ENCODE data around the gene DTX1. TPM values are rescaled to one million over a fixed set of nuclear protein-coding genes. Genes with fewer than 3 reads are reported as not detected.

The DTX1 gene
- total and polyA plus RNA-seq, 2 donors (not counting 1 experiment from before 2014, with no cell fraction given) = 47.0 to 49.5 TPM

DNA sequence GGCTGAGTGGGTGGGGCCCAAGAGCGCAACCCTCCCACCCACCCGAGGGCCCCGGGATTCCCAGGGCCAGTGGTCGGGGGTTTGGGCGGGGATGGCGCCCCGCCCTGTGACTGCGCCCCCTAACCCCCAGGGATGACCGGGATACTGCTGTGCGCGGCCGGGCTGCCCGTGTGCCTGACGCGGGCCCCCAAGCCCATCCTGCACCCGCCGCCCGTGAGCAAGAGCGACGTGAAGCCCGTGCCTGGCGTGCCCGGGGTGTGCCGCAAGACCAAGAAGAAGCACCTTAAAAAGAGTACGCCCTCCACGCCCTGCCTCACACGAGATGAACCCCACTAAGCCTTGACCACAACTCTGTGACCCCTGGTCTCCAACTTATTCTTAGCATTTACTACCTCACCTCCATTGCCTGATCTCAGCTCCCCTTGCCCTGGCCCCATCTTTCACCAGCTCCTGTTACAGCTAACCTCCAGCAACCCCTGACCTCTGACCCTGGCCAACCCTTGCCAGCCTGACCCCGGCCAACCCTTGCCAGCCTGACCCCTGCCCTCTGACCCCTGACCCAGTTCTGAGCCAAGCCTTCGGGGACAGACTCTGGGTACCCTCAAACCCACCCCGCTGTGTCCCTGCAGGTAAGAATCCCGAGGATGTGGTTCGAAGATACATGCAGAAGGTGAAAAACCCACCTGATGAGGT lies 37.0 kb downstream of the DTX1 start:
- 77% methylated on average over 22 of the region's 32 CpGs for WGBS (ENCODE audit: insufficient coverage)
- Histone ChIP-seq H3K9me3 (ENCODE audit: control extremely low read depth in 1 of 3, control insufficient read depth in 2 of 3, insufficient read depth in 1 of 3, low read length in 2 of 3) (no peaks in the 10 kb centered on the region), H3K27ac (ENCODE audit: low read length in 2 of 2) (peak overlapping the region in 1 of 2 donors; percentile 50), H3K4me1 (ENCODE audit: control insufficient read depth in 2 of 2, insufficient read depth in 2 of 2, low read length in 2 of 2) (peaks cover 51 to 61% of the 10 kb centered on the region in 2 donors), H3K4me2 (replicated peaks; ENCODE audit: low read depth, low read length, poor library complexity, severe bottlenecking) (peak overlapping the region; percentile 82), H3K27me3 (replicated peaks in 1 of 4; ENCODE audit: control extremely low read depth in 1 of 4, control insufficient read depth in 3 of 4, insufficient read depth in 4 of 4, low read length in 3 of 4) (no peaks in the 10 kb centered on the region), H2AFZ (ENCODE audit: insufficient read depth, low read depth, low read length, poor library complexity, severe bottlenecking) (no peak overlapping the region), H3K4me3 (ENCODE audit: control extremely low read depth in 1 of 5, extremely low read depth in 1 of 5, insufficient read depth in 1 of 5, low read depth in 2 of 5, low read length in 4 of 5) (no peak overlapping the region), H3K36me3 (replicated peaks in 1 of 2; ENCODE audit: control extremely low read depth in 1 of 2, control insufficient read depth in 1 of 2, extremely low read depth in 1 of 2, insufficient read depth in 2 of 2, low read length in 1 of 2) (peaks cover 0 to 18% of the 10 kb centered on the region in 2 experiments), H4K20me1 (ENCODE audit: control insufficient read depth, insufficient read depth, low read length, poor library complexity, severe bottlenecking) (no peaks in the 10 kb centered on the region), H3K79me2 (ENCODE audit: control insufficient read depth, insufficient read depth, low read length) (no peaks in the 10 kb centered on the region), H3K9ac (ENCODE audit: low read length) (no peak overlapping the region)
- Mint-ChIP-seq H3K27me3 (no peaks in the 10 kb centered on the region), H3K27ac (peak overlapping the region; percentile 70), H3K9me3 (ENCODE audit: insufficient read depth) (no peaks in the 10 kb centered on the region), H3K4me3 (no peak overlapping the region), H3K4me1 (peaks cover 57% of the 10 kb centered on the region)
- TF ChIP-seq EZH2 (IDR thresholded peaks at IDR 0.05; ENCODE audit: borderline replicate concordance, insufficient read depth, low read depth, low read length, poor library complexity, severe bottlenecking) = no peak
- TF ChIP-seq, protein P1, sequence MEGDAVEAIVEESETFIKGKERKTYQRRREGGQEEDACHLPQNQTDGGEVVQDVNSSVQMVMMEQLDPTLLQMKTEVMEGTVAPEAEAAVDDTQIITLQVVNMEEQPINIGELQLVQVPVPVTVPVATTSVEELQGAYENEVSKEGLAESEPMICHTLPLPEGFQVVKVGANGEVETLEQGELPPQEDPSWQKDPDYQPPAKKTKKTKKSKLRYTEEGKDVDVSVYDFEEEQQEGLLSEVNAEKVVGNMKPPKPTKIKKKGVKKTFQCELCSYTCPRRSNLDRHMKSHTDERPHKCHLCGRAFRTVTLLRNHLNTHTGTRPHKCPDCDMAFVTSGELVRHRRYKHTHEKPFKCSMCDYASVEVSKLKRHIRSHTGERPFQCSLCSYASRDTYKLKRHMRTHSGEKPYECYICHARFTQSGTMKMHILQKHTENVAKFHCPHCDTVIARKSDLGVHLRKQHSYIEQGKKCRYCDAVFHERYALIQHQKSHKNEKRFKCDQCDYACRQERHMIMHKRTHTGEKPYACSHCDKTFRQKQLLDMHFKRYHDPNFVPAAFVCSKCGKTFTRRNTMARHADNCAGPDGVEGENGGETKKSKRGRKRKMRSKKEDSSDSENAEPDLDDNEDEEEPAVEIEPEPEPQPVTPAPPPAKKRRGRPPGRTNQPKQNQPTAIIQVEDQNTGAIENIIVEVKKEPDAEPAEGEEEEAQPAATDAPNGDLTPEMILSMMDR (IDR thresholded peaks at IDR 0.05) = no peak
- intact Hi-C loops (cut with micrococcal nuclease) = loop anchor here (5.0 kb wide), 1 partner anchor 39 kb away; no protein-coding TSS in a partner anchor
- ATAC-seq (ENCODE audit: low read depth) (no peak), DNase-seq (peak; percentile 27)
- POLR2A ChIA-PET = interaction anchor here (1.7 kb wide), 2 partner anchors 18 to 44 kb away, joined by 4 to 5 read pairs; no protein-coding TSS in a partner anchor
- CTCF ChIA-PET = interaction anchor here (0.9 to 14.5 kb wide), 9 partner anchors 8 to 101 kb away, joined by 5 to 359 read pairs (median 13); partner anchors contain the start of gene DTX1

DNA sequence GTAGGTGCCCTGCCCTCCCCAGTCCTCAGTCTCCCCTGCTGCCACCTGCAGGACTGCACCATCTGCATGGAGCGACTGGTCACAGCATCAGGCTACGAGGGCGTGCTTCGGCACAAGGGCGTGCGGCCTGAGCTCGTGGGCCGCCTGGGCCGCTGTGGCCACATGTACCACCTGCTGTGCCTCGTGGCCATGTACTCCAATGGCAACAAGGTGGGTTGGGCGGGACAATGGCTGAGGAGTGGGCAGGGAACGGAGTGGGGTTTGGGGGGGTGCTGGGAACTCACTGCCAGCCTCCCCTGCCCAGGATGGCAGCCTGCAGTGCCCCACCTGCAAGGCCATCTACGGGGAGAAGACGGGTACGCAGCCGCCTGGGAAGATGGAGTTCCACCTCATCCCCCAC lies 38.2 kb downstream of the DTX1 start:
- H2AFZ ChIP-seq (ENCODE audit: insufficient read depth, low read depth, low read length, poor library complexity, severe bottlenecking) = no peak overlapping the region
- peaks cover 0 to 18% of the 10 kb centered on the region in 2 experiments for H3K36me3 ChIP-seq (replicated peaks in 1 of 2; ENCODE audit: control extremely low read depth in 1 of 2, control insufficient read depth in 1 of 2, extremely low read depth in 1 of 2, insufficient read depth in 2 of 2, low read length in 1 of 2)
- H3K4me2 ChIP-seq (replicated peaks; ENCODE audit: low read depth, low read length, poor library complexity, severe bottlenecking) = no peak overlapping the region
- no peak overlapping the region for H3K27ac Mint-ChIP-seq
- no peaks in the 10 kb centered on the region for H3K9me3 ChIP-seq (ENCODE audit: control extremely low read depth in 1 of 3, control insufficient read depth in 2 of 3, insufficient read depth in 1 of 3, low read length in 2 of 3)
- no peaks in the 10 kb centered on the region for H3K9me3 Mint-ChIP-seq (ENCODE audit: insufficient read depth)
- H4K20me1 ChIP-seq (ENCODE audit: control insufficient read depth, insufficient read depth, low read length, poor library complexity, severe bottlenecking) = no peaks in the 10 kb centered on the region
- H3K27me3 Mint-ChIP-seq = no peaks in the 10 kb centered on the region
- H3K9ac ChIP-seq (ENCODE audit: low read length) = no peak overlapping the region
- ChIA-PET CTCF (interaction anchor here (3.6 to 14.5 kb wide), 2 partner anchors 45 to 79 kb away, joined by 24 to 359 read pairs; partner anchors contain the start of gene DTX1), POLR2A (no interaction called here)
- peaks cover 40 to 50% of the 10 kb centered on the region in 2 donors for H3K4me1 ChIP-seq (ENCODE audit: control insufficient read depth in 2 of 2, insufficient read depth in 2 of 2, low read length in 2 of 2)
- H3K4me1 Mint-ChIP-seq = peaks cover 48% of the 10 kb centered on the region
- H3K4me3 ChIP-seq (ENCODE audit: control extremely low read depth in 1 of 5, extremely low read depth in 1 of 5, insufficient read depth in 1 of 5, low read depth in 2 of 5, low read length in 4 of 5) = no peak overlapping the region
- ATAC-seq (ENCODE audit: low read depth) = no peak
- H3K4me3 Mint-ChIP-seq = no peak overlapping the region
- H3K79me2 ChIP-seq (ENCODE audit: control insufficient read depth, insufficient read depth, low read length) = no peaks in the 10 kb centered on the region
- intact Hi-C loops (cut with micrococcal nuclease) = loop anchor here (5.0 kb wide), 3 partner anchors 38 to 192 kb away; no protein-coding TSS in a partner anchor
- no peaks in the 10 kb centered on the region for H3K27me3 ChIP-seq (replicated peaks in 1 of 4; ENCODE audit: control extremely low read depth in 1 of 4, control insufficient read depth in 3 of 4, insufficient read depth in 4 of 4, low read length in 3 of 4)
- no peak for DNase-seq
- no peak for TF ChIP-seq EZH2 (IDR thresholded peaks at IDR 0.05; ENCODE audit: borderline replicate concordance, insufficient read depth, low read depth, low read length, poor library complexity, severe bottlenecking)
- TF ChIP-seq, protein P1 (IDR thresholded peaks at IDR 0.05) = no peak
- 96% methylated on average over 16 of the region's 16 CpGs for WGBS (ENCODE audit: insufficient coverage)
- no peak overlapping the region for H3K27ac ChIP-seq (ENCODE audit: low read length in 2 of 2)
